Measurements from ENCODE around the gene CASZ1. TPM values are rescaled to one million over a fixed set of nuclear protein-coding genes. Genes with fewer than 3 reads are reported as not detected.
A peak's percentile ranks its signal among the peaks of the same experiment; 100 is the strongest.

CASZ1 gene
- polyA plus RNA-seq, 6 donors from 2014 or later: 2.6 to 5.6 (median 3.8) TPM

GRCh38 chr1:10657088-10657847 is 139.2 kb downstream of the CASZ1 start:
- ATAC-seq (ENCODE audit: low read depth in 2 of 2): no peak
- no peak overlapping the region for H3K27ac Mint-ChIP-seq
- DNase-seq: no peak

GRCh38 chr1:10656431-10656830 is 140.0 kb downstream of the CASZ1 start:
- no peak overlapping the region for H3K4me3 Mint-ChIP-seq
- no peaks in the 10 kb centered on the region for H3K9me3 Mint-ChIP-seq
- no peaks in the 10 kb centered on the region for H3K4me1 Mint-ChIP-seq
- ATAC-seq (ENCODE audit: low read depth in 2 of 2): no peak
- H3K27me3 Mint-ChIP-seq: no peaks in the 10 kb centered on the region
- H3K27ac Mint-ChIP-seq: no peak overlapping the region
- no peaks in the 10 kb centered on the region for H3K36me3 Mint-ChIP-seq
- no peak for DNase-seq

More at GRCh38 chr1:10657088-10657847, 139.2 kb downstream of the CASZ1 start:
- no peak overlapping the region for H3K4me3 Mint-ChIP-seq
- no peaks in the 10 kb centered on the region for H3K9me3 Mint-ChIP-seq
- no peaks in the 10 kb centered on the region for H3K27me3 Mint-ChIP-seq
- H3K36me3 Mint-ChIP-seq: no peaks in the 10 kb centered on the region
- H3K4me1 Mint-ChIP-seq: no peaks in the 10 kb centered on the region

GRCh38 chr1:10655002-10655401 is 141.4 kb downstream of the CASZ1 start:
- H3K27ac Mint-ChIP-seq: no peak overlapping the region
- DNase-seq: no peak
- H3K4me3 Mint-ChIP-seq: no peak overlapping the region
- H3K9me3 Mint-ChIP-seq: no peaks in the 10 kb centered on the region
- no peaks in the 10 kb centered on the region for H3K27me3 Mint-ChIP-seq
- no peaks in the 10 kb centered on the region for H3K4me1 Mint-ChIP-seq
- no peak for ATAC-seq (ENCODE audit: low read depth in 2 of 2)
- no peaks in the 10 kb centered on the region for H3K36me3 Mint-ChIP-seq

- DNase-seq: no peak
- peak in 1 of 2 donors; percentile 8 for ATAC-seq (ENCODE audit: low read depth in 2 of 2)
- Mint-ChIP-seq H3K27me3 (no peaks in the 10 kb centered on the region), H3K4me1 (no peaks in the 10 kb centered on the region), H3K9me3 (no peaks in the 10 kb centered on the region), H3K36me3 (no peaks in the 10 kb centered on the region), H3K27ac (no peak overlapping the region), H3K4me3 (no peak overlapping the region)
These were observed 142.9 kb downstream of the CASZ1 start for GRCh38 chr1:10653370-10654125.

DNA sequence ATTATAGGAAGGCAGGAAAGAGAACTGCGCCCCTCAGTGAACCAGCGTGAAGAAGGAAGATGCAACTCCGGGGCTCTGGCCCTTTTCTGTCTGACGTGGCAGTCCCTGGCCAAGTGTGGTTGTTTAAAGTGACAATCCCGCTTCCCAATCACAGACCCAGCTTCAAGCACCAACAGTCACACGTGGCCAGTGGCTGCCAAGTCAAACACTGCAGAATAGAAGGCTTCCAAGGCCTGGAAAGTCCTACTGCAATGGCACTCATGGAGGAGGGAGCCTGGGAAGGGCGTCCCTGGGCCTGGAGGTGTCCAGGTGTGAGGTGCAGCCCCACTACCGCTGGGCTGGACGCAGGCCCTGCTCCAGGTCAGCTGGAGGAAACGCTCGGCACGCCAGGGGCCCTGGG is 143.8 kb downstream of the CASZ1 start:
- DNase-seq (no peak), ATAC-seq (ENCODE audit: low read depth in 2 of 2) (no peak)
- Mint-ChIP-seq H3K36me3 (no peaks in the 10 kb centered on the region), H3K27ac (no peak overlapping the region), H3K4me3 (peak overlapping the region in 1 of 8 donors; percentile 61), H3K9me3 (no peaks in the 10 kb centered on the region), H3K4me1 (no peaks in the 10 kb centered on the region), H3K27me3 (no peaks in the 10 kb centered on the region)

DNA sequence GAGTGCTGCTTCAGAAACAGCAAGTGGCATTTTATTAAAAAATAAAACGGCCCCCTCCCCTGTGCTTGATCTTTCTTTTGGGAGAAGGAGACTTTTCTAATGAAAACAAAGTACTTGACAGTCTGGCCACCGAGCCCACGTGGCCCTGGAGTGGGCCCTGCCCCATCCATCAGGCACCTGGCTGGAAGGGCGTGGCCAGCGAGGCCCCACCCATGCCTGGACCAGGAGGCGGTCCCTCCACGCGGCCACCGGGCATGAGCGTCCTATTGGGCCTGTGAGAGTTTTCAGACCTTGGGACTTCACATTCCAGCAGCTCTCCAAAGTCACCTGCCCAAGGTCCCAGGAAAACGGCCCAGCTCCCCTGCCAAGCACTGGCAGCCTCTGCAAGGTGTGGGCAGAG is 144.7 kb downstream of the CASZ1 start:
- Mint-ChIP-seq H3K27me3 (no peaks in the 10 kb centered on the region), H3K9me3 (no peaks in the 10 kb centered on the region), H3K27ac (no peak overlapping the region), H3K4me1 (no peaks in the 10 kb centered on the region), H3K4me3 (no peak overlapping the region), H3K36me3 (no peaks in the 10 kb centered on the region)
- ATAC-seq (ENCODE audit: low read depth in 2 of 2) (no peak), DNase-seq (no peak)

- no peaks in the 10 kb centered on the region for H3K27me3 Mint-ChIP-seq
- H3K9me3 Mint-ChIP-seq: no peaks in the 10 kb centered on the region
- no peaks in the 10 kb centered on the region for H3K4me1 Mint-ChIP-seq
- ATAC-seq (ENCODE audit: low read depth in 2 of 2) (no peak), DNase-seq (no peak)
- H3K27ac Mint-ChIP-seq: peak overlapping the region in 1 of 6 donors; percentile 38
- no peak overlapping the region for H3K4me3 Mint-ChIP-seq
- no peaks in the 10 kb centered on the region for H3K36me3 Mint-ChIP-seq
These were observed 145.1 kb downstream of the CASZ1 start for GRCh38 chr1:10651389-10651766.

- no peak for DNase-seq
- Mint-ChIP-seq H3K4me3 (no peak overlapping the region), H3K27me3 (no peaks in the 10 kb centered on the region), H3K27ac (no peak overlapping the region), H3K36me3 (no peaks in the 10 kb centered on the region), H3K9me3 (no peaks in the 10 kb centered on the region), H3K4me1 (no peaks in the 10 kb centered on the region)
- no peak for ATAC-seq (ENCODE audit: low read depth in 2 of 2)
These were observed 145.7 kb downstream of the CASZ1 start for GRCh38 chr1:10650556-10651388.

GRCh38 chr1:10649517-10650201 is 146.8 kb downstream of the CASZ1 start:
- Mint-ChIP-seq H3K27me3 (no peaks in the 10 kb centered on the region), H3K4me1 (no peaks in the 10 kb centered on the region), H3K27ac (no peak overlapping the region), H3K4me3 (peak overlapping the region in 1 of 8 donors; percentile 60), H3K9me3 (no peaks in the 10 kb centered on the region), H3K36me3 (no peaks in the 10 kb centered on the region)
- ATAC-seq (ENCODE audit: low read depth in 2 of 2) (no peak), DNase-seq (no peak)

DNA sequence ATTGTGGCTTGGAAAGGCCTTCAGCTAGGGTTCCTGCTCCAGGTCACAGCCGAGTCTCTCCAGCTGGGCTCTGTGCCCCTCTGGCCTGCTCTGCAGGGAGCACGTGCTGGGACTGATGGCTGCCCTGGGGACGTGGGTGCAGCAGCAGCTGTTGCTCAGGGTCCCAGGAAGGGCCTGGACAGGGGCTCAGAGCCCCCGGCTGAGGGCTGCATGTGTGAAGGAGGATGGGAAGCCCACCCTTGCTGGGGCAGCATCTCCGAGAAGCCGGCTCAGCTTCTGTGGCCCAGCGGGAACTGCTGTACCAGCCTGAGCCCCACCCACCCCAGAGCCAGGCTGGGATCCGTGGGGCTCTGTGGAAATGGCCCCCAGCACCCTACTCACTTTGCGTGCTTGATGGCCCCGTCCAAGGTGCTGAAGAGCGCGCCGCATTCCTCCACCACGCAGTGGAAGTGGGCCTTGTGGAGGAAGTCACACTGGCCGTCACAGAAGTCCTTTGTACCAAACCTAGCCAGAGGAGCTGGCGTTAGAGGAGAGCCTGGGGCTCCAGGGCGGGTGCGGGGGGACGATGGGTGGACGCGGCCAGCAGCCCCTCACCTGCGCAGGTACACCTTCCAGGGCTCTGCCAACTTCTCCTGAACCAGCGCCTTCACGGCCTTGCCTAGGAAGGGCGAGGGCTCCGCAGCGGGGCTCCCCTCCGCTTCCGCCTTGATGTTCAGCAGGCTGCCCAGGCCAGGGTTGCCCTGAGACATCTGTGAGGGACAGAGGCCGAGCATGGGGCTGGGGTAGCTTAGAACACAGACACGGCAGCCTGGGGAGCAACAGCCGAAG is 147.5 kb downstream of the CASZ1 start:
- Mint-ChIP-seq H3K4me3 (no peak overlapping the region), H3K27ac (no peak overlapping the region), H3K27me3 (no peaks in the 10 kb centered on the region), H3K36me3 (no peaks in the 10 kb centered on the region), H3K4me1 (no peaks in the 10 kb centered on the region), H3K9me3 (no peaks in the 10 kb centered on the region)
- DNase-seq (no peak), ATAC-seq (ENCODE audit: low read depth in 2 of 2) (no peak)

DNA sequence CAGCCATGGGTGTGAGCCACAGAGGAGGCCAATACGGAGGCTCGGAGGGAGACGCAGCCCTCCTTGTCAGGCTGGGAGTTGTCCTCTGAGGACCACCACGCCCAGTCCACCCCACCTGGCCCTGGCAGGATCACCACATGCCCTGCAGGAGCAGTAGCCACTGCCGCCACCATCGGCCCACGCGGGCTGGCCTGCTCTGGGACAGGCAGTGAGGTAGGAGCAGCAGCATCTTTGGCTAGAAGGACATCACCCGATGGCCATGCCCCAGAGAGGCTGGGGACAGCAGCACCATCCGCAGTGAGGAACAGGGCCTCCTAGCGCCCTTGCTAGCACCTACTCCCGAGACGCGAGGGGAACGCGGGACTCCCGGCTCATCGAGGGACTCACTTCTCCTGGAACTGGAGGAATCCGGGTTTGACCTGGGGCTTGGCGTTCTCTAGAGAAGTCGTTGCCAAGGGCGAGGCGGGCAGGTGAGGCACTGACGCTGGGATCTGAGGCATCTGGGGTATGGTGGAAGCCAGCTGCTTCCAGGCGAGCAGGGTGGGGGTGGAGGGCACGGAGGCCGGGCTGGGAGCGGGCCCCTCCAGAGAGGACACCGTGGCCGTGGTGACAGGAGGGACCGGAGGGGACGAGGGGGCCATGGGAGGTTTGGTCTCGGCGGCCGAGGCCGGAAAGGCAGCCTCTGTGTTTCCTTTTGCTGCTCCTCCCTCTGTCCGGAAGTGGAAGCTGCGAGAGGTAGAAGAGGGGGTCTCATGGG is 148.9 kb downstream of the CASZ1 start:
- Mint-ChIP-seq H3K36me3 (no peaks in the 10 kb centered on the region), H3K9me3 (no peaks in the 10 kb centered on the region), H3K4me1 (no peaks in the 10 kb centered on the region), H3K4me3 (no peak overlapping the region), H3K27ac (no peak overlapping the region), H3K27me3 (no peaks in the 10 kb centered on the region)
- DNase-seq: no peak
- ATAC-seq (ENCODE audit: low read depth in 2 of 2): no peak

GRCh38 chr1:10646347-10646861 is 150.0 kb downstream of the CASZ1 start:
- H3K36me3 Mint-ChIP-seq: peaks cover 0 to 3% of the 10 kb centered on the region in 2 donors
- H3K27me3 Mint-ChIP-seq: no peaks in the 10 kb centered on the region
- ATAC-seq (ENCODE audit: low read depth in 2 of 2) (no peak), DNase-seq (no peak)
- no peaks in the 10 kb centered on the region for H3K9me3 Mint-ChIP-seq
- H3K4me1 Mint-ChIP-seq: no peaks in the 10 kb centered on the region
- H3K4me3 Mint-ChIP-seq: no peak overlapping the region
- peak overlapping the region in 1 of 6 donors; percentile 54 for H3K27ac Mint-ChIP-seq
